Left lung (tissue), 10 donors: ENCODE measurements around the gene MLXIPL. TPM values are rescaled to one million over a fixed set of nuclear protein-coding genes. Genes with fewer than 3 reads are reported as not detected.

Experiments
- ATAC-seq: fragments of 200-7000 bp; cut with Tn5 transposase; one replicate; pipeline ENCODE4 v1.9.1; 2020; ENCODE audit warnings: moderate library complexity
- DNase-seq, 4 donors: peaks; one replicate each; pipeline ENCODE4 v3.0.0-alpha.2; 2013 to 2020
- H3K27ac ChIP-seq, 2 donors: fragments of 200-600 bp; sonication (generic) in 1 of 2; one replicate each; pipeline versions ENCODE4 v1.5.0 to v1.8.0; 2020 to 2021
- H3K27me3 ChIP-seq, 2 donors: fragments of 200-600 bp; sonication (generic) in 1 of 2; one replicate each; pipeline versions ENCODE4 v1.5.0 to v1.8.0; 2020 to 2021
- H3K36me3 ChIP-seq, 2 donors: fragments of 200-600 bp; sonication (generic) in 1 of 2; one replicate each; pipeline versions ENCODE4 v1.5.0 to v1.8.0; 2020 to 2021
- H3K4me1 ChIP-seq, 2 donors: fragments of 200-600 bp; one replicate each; pipeline ENCODE4 v1.8.0; 2021
- H3K4me3 ChIP-seq, 2 donors: fragments of 200-600 bp; sonication (generic) in 1 of 2; one replicate each; pipeline versions ENCODE4 v1.5.0 to v1.8.0; 2020 to 2021; ENCODE audit warnings: mild to moderate bottlenecking in 1 of 2
- H3K9me3 ChIP-seq, 2 donors: fragments of 200-600 bp; sonication (generic) in 1 of 2; one replicate each; pipeline versions ENCODE4 v1.5.0 to v1.8.0; 2020 to 2021
- intact Hi-C, 2 donors: fragments of 100-400 bp; cut with DNase I; formaldehyde crosslinking; loops; one replicate each; pipeline versions ENCODE4 v1.11.2 to v1.14.2; 2022
- polyA plus RNA-seq, 6 donors: library from polyadenylated mRNA; unstranded; fragments of 120-200 nt; gene quantifications; one replicate each; pipeline ENCODE4 v1.2.1, GENCODE V29; 2013; ENCODE audit not compliant: insufficient read length in 6 of 6
- total RNA-seq, 2 donors: library from RNA; stranded (reverse); fragmentation: NEBNext Ultra II Directional; extraction: Animal tissue kit (Norgen Biotek cat#: 25700); gene quantifications; one replicate each; pipeline ENCODE4 v1.2.1, GENCODE V29; 2021
- TF ChIP-seq, protein P1 (sequence below), 2 donors: fragments of 200-600 bp; sonication (generic) in 1 of 2; IDR thresholded peaks; one replicate each; pipeline versions ENCODE4 v1.5.0 to v1.8.0; 2021; ENCODE audit warnings: antibody characterized with exemption in 2 of 2
- donor health status: DM: no; HTN: yes; CAD: no.
- donor health status: DM: no; HTN: no; CAD: no.

The MLXIPL gene
- total and polyA plus RNA-seq, 8 donors = 0.67 to 6.2 (median 2.5) TPM

- TF ChIP-seq, protein P1, sequence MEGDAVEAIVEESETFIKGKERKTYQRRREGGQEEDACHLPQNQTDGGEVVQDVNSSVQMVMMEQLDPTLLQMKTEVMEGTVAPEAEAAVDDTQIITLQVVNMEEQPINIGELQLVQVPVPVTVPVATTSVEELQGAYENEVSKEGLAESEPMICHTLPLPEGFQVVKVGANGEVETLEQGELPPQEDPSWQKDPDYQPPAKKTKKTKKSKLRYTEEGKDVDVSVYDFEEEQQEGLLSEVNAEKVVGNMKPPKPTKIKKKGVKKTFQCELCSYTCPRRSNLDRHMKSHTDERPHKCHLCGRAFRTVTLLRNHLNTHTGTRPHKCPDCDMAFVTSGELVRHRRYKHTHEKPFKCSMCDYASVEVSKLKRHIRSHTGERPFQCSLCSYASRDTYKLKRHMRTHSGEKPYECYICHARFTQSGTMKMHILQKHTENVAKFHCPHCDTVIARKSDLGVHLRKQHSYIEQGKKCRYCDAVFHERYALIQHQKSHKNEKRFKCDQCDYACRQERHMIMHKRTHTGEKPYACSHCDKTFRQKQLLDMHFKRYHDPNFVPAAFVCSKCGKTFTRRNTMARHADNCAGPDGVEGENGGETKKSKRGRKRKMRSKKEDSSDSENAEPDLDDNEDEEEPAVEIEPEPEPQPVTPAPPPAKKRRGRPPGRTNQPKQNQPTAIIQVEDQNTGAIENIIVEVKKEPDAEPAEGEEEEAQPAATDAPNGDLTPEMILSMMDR (IDR thresholded peaks at IDR 0.05) = no peak
Measured at GRCh38 chr7:73573276-73573675, 51.0 kb downstream of the MLXIPL start.

GRCh38 chr7:73572767-73573186 lies 51.5 kb downstream of the MLXIPL start:
- H3K36me3 ChIP-seq = peaks cover 0 to 76% of the 10 kb centered on the region in 2 donors
- no peak overlapping the region for H3K4me3 ChIP-seq
- intact Hi-C loops = no loop called here
- H3K27ac ChIP-seq = no peak overlapping the region
- ATAC-seq (no peak), DNase-seq (no peak)
- TF ChIP-seq, protein P1 (IDR thresholded peaks at IDR 0.05) = no peak
- H3K9me3 ChIP-seq = no peaks in the 10 kb centered on the region
- H3K4me1 ChIP-seq = peaks cover 7 to 20% of the 10 kb centered on the region in 2 donors
- no peaks in the 10 kb centered on the region for H3K27me3 ChIP-seq

More at GRCh38 chr7:73573276-73573675, 51.0 kb downstream of the MLXIPL start:
- ATAC-seq (no peak), DNase-seq (no peak)
- Histone ChIP-seq H3K4me1 (peaks cover 7 to 22% of the 10 kb centered on the region in 2 donors), H3K9me3 (no peaks in the 10 kb centered on the region), H3K36me3 (peaks cover 0 to 75% of the 10 kb centered on the region in 2 donors), H3K4me3 (no peak overlapping the region), H3K27me3 (no peaks in the 10 kb centered on the region), H3K27ac (no peak overlapping the region)
- intact Hi-C loops = no loop called here

DNA sequence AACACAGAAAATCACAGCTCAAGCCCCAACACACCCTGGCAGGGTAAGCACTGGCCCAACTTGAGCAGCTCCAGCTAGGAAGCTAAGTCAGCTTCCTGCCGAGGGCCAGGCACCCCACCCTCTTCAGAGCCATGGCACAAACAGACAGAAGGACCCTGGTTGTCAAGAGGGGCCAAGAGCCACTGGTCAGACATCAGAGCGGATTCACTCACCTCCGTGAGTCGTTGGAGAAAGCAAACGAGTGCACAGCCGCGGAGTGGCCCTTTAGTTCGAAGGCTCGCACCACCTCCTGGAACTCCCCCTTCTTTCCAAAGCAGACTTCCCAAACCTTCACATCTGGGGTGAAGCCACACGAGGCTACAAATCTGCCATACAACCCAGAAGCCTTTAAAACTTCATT lies 53.3 kb downstream of the MLXIPL start:
- no peak overlapping the region for H3K27ac ChIP-seq
- H3K4me1 ChIP-seq = peaks cover 0 to 8% of the 10 kb centered on the region in 2 donors
- no peaks in the 10 kb centered on the region for H3K9me3 ChIP-seq
- TF ChIP-seq, protein P1 (IDR thresholded peaks at IDR 0.05) = no peak
- ATAC-seq = no peak
- peaks cover 0 to 75% of the 10 kb centered on the region in 2 donors for H3K36me3 ChIP-seq
- intact Hi-C loops = no loop called here
- H3K27me3 ChIP-seq = no peaks in the 10 kb centered on the region
- DNase-seq = no peak
- H3K4me3 ChIP-seq = no peak overlapping the region

DNA sequence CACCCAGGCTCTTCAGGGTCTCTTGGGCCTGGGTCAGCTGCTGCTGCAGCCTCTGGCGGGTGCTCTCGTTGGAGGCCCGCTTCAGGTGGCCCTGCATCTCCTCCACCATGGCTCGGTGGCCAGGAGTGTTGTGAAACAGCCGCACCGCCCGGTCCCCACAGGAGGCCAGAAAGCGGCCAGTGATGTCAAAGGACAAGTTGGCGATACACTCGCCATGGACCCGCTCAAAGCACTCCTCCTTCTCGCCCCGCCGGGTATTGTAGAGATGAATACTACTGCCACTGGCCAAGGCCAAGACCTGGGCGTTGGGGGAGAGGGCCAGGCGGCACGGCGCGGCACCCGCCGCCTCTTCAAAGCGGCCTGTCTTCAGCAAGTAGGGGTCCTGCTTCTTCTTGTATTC lies 53.8 kb downstream of the MLXIPL start:
- Histone ChIP-seq H3K36me3 (peaks cover 0 to 71% of the 10 kb centered on the region in 2 donors), H3K4me3 (no peak overlapping the region), H3K27me3 (no peaks in the 10 kb centered on the region), H3K4me1 (peaks cover 0 to 11% of the 10 kb centered on the region in 2 donors), H3K9me3 (no peaks in the 10 kb centered on the region), H3K27ac (no peak overlapping the region)
- no peak for DNase-seq
- intact Hi-C loops = no loop called here
- no peak for ATAC-seq
- TF ChIP-seq, protein P1 (IDR thresholded peaks at IDR 0.05) = no peak

GRCh38 chr7:73569042-73569608 lies 55.2 kb downstream of the MLXIPL start:
- TF ChIP-seq, protein P1 (IDR thresholded peaks at IDR 0.05) = no peak
- no peak for ATAC-seq
- intact Hi-C loops = no loop called here
- H3K27me3 ChIP-seq = no peaks in the 10 kb centered on the region
- peaks cover 0 to 59% of the 10 kb centered on the region in 2 donors for H3K36me3 ChIP-seq
- no peak overlapping the region for H3K4me3 ChIP-seq
- H3K27ac ChIP-seq = no peak overlapping the region
- DNase-seq = no peak
- peaks cover 0 to 14% of the 10 kb centered on the region in 2 donors for H3K4me1 ChIP-seq
- no peaks in the 10 kb centered on the region for H3K9me3 ChIP-seq
